HepG2 (cell line): Measurements from ENCODE around the gene IRF5. TPM values are rescaled to one million over a fixed set of nuclear protein-coding genes. Genes with fewer than 3 reads are reported as not detected.

Experiments used
- ATAC-seq: fragments of 200-7000 bp; cut with Tn5 transposase; 3 replicates; pipeline ENCODE4 v1.9.1; 2020; ENCODE audit warnings: mild to moderate bottlenecking, moderate library complexity
- BruUV-seq: library from RNA; stranded (reverse); fragments of 400-500 nt; replicated peaks from 2 replicates; lab custom pipeline; 2021; lab: Mats Ljungman, UMichigan
- CTCF ChIA-PET: fragments of 300-600 bp; formaldehyde crosslinking; extraction: SDS; loops from one replicate; lab custom pipeline; 2021; ENCODE audit warnings: low total read pairs, inconsistent platforms, low intra/inter-chr PET ratio; lab: Yijun Ruan, JAX
- POLR2A ChIA-PET: fragments of 350-600 bp; sonication (Branson Sonifier 250); formaldehyde crosslinking; loops from one replicate; lab custom pipeline; 2020; ENCODE audit warnings: antibody characterized with exemption, inconsistent platforms; lab: Yijun Ruan, JAX
- DNase-seq: peaks from one replicate; pipeline ENCODE4 v3.0.0-alpha.2; 2015; ENCODE audit warnings: low spot score
- FAIRE-seq: peaks from 3 replicates; lab custom pipeline; 2011; peaks lifted over from hg19 to GRCh38; lab: Jason Lieb, UNC
- H2AFZ ChIP-seq: one replicate; pipeline ENCODE4 v1.6.1; 2011; ENCODE audit warnings: low read length, inconsistent platforms
- H3K27ac ChIP-seq: fragments of 300-600 bp; 3 replicates; pipeline ENCODE4 v1.8.0; 2011; ENCODE audit warnings: mixed run types, mild to moderate bottlenecking, mixed read lengths, low read length, inconsistent platforms; ENCODE audit not compliant: insufficient read depth; ENCODE audit errors: extremely low read length
- H3K27me3 ChIP-seq, 2 experiments: fragments of 200-600 bp in 1 of 2; 2 replicates in 1 of 2; 3 replicates in 1 of 2; pipeline versions ENCODE4 v1.6.0 to v1.8.0; 2011; ENCODE audit warnings: low read length in 2 of 2, mild to moderate bottlenecking in 2 of 2, moderate library complexity in 2 of 2, inconsistent platforms in 1 of 2; ENCODE audit not compliant: insufficient read depth in 2 of 2, control insufficient read depth in 1 of 2
- H3K36me3 ChIP-seq, 2 experiments: fragments of 200-600 bp in 1 of 2; replicated peaks in 1 of 2; 2 replicates in 1 of 2; 3 replicates in 1 of 2; pipeline versions ENCODE4 v1.5.1 to v1.8.0; 2011; ENCODE audit warnings: low read length in 2 of 2, inconsistent platforms in 1 of 2; ENCODE audit not compliant: insufficient read depth in 2 of 2, control insufficient read depth in 1 of 2
- H3K4me1 ChIP-seq: 2 replicates; pipeline ENCODE4 v1.5.1; 2012; ENCODE audit warnings: low read length, inconsistent platforms; ENCODE audit not compliant: insufficient read depth
- H3K4me2 ChIP-seq: 2 replicates; pipeline ENCODE4 v1.6.0; 2011; ENCODE audit warnings: low read depth, low read length, inconsistent platforms
- H3K4me3 ChIP-seq, 3 experiments: fragments of 200-600 bp in 1 of 3; sonication (generic), shearing (Covaris generic) in 1 of 3; replicated peaks in 1 of 3; 2 replicates each; pipeline ENCODE4 v1.5.1; 2011 to 2016; ENCODE audit warnings: low read length in 3 of 3, inconsistent platforms in 2 of 3, low read depth in 2 of 3, mild to moderate bottlenecking in 2 of 3, control low read depth in 1 of 3, mixed read lengths in 1 of 3; ENCODE audit not compliant: insufficient read depth in 1 of 3
- H3K79me2 ChIP-seq: one replicate; pipeline ENCODE4 v1.6.1; 2011; ENCODE audit warnings: low read length, inconsistent platforms; ENCODE audit not compliant: insufficient read depth
- H3K9ac ChIP-seq: 2 replicates; pipeline ENCODE4 v1.6.0; 2011; ENCODE audit warnings: mild to moderate bottlenecking, low read depth, low read length, inconsistent platforms; ENCODE audit not compliant: insufficient read depth
- H3K9me3 ChIP-seq: 2 replicates; pipeline ENCODE4 v1.5.1; 2012; ENCODE audit warnings: mild to moderate bottlenecking, low read length
- H4K20me1 ChIP-seq: 2 replicates; pipeline ENCODE4 v1.6.0; 2011; ENCODE audit warnings: inconsistent platforms, mild to moderate bottlenecking, low read length, moderate library complexity; ENCODE audit not compliant: insufficient read depth
- AGO1 ChIP-seq: fragments of 200-400 bp; formaldehyde crosslinking; IDR thresholded peaks from 2 replicates; pipeline ENCODE4 v1.6.1; 2017; ENCODE audit warnings: mild to moderate bottlenecking, low read depth, low read length, moderate library complexity; ENCODE audit not compliant: poor library complexity, severe bottlenecking
- CHD2 ChIP-seq: IDR thresholded peaks from 2 replicates; pipeline ENCODE4 v1.6.1; 2011; ENCODE audit warnings: low read depth, low read length, improper control_type of control experiment
- DR1 ChIP-seq: sonication (generic); formaldehyde crosslinking; IDR thresholded peaks from 2 replicates; pipeline ENCODE4 v1.8.0; 2021; ENCODE audit warnings: mild to moderate bottlenecking, missing genetic modification reagents, inconsistent platforms
- DRAP1 ChIP-seq: IDR thresholded peaks from 2 replicates; pipeline ENCODE4 v1.6.1; 2016; ENCODE audit warnings: missing genetic modification reagents, missing compliant biosample characterization
- JUN ChIP-seq: sonication (generic); formaldehyde crosslinking; IDR thresholded peaks from 2 replicates; pipeline ENCODE4 v1.4.0; 2020; ENCODE audit warnings: mild to moderate bottlenecking, missing genetic modification reagents
- KLF15 ChIP-seq: sonication (generic); formaldehyde crosslinking; IDR thresholded peaks from 2 replicates; pipeline ENCODE4 v1.8.1; 2023; ENCODE audit warnings: borderline replicate concordance, mild to moderate bottlenecking, inconsistent platforms, missing genetic modification reagents, mixed read lengths
- PRDM15 ChIP-seq: sonication (generic); formaldehyde crosslinking; IDR thresholded peaks from 2 replicates; pipeline ENCODE4 v1.4.0; 2020; ENCODE audit warnings: missing genetic modification reagents
- SRF ChIP-seq: IDR thresholded peaks from 2 replicates; pipeline ENCODE4 v1.6.1; 2011; ENCODE audit warnings: mild to moderate bottlenecking, low read depth, low read length, moderate library complexity
- YEATS4 ChIP-seq: sonication (generic); formaldehyde crosslinking; IDR thresholded peaks from 2 replicates; pipeline ENCODE4 v1.4.0; 2020; ENCODE audit warnings: missing genetic modification reagents, borderline replicate concordance
- ZBTB3 ChIP-seq: sonication (generic); formaldehyde crosslinking; IDR thresholded peaks from 2 replicates; pipeline ENCODE4 v1.4.0; 2020; ENCODE audit warnings: low read depth, mild to moderate bottlenecking, moderate library complexity, missing genetic modification reagents, borderline replicate concordance
- ZXDC ChIP-seq: sonication (generic); formaldehyde crosslinking; IDR thresholded peaks from 2 replicates; pipeline ENCODE4 v1.5.0; 2020; ENCODE audit warnings: mild to moderate bottlenecking, missing genetic modification reagents
- WGBS: methylation state at CpG from one replicate; pipeline ENCODE4 v1.1.6; 2017; ENCODE audit warnings: low lambda C conversion rate; 5-methylcytosine and 5-hydroxymethylcytosine counted together
- in situ Hi-C: cut with HindIII; loops from 2 replicates; pipeline ENCODE4 v1.10.0; 2017; ENCODE audit warnings: low pct_unique_long_range_greater_than_20kb; ENCODE audit not compliant: extremely low pct_ligation_motif_present
- intact Hi-C: fragments of 100-400 bp; cut with micrococcal nuclease; formaldehyde crosslinking; loops from one replicate; pipeline ENCODE4 v1.10.0; 2022; ENCODE audit not compliant: unreplicated experiment
- polyA plus RNA-seq, 8 experiments: library from polyadenylated mRNA; depleted of rRNA in 3 of 8; stranded (reverse) in 7 of 8; unstranded in 1 of 8; fragments of >200 nt; fragmentation: Illumina TruSeq in 4 of 8; extraction: Trizol in 4 of 8; gene quantifications; 2 replicates each; pipeline versions ENCODE4 v1.2.1 to v1.2.3, GENCODE V29; 2011 to 2016; ENCODE audit warnings: low read depth in 4 of 8, missing spikeins in 1 of 8, mixed read lengths in 1 of 8; ENCODE audit not compliant: insufficient read depth in 1 of 8
- total RNA-seq, 5 experiments: library from RNA; depleted of rRNA; stranded (reverse); fragments of >200 nt; fragmentation: Illumina TruSeq; extraction: Trizol; gene quantifications; 2 replicates each; pipeline ENCODE4 v1.2.3, GENCODE V29; 2016; ENCODE audit warnings: low read depth in 1 of 5

Gene IRF5
- total and polyA plus RNA-seq, 2 of the 13 experiments (the other 11 are each of a cell fraction or from before 2014, with no cell fraction given), result 2.0 to 2.9 TPM

GRCh38 chr7:128961030-128961659 is 23.4 kb downstream of the IRF5 start:
- ATAC-seq (no peak), DNase-seq (no peak), FAIRE-seq (no peak)
- TF ChIP-seq CHD2, result no peak
- no peak for TF ChIP-seq SRF
- TF ChIP-seq AGO1, result no peak
- no peak for TF ChIP-seq KLF15
- no peak for TF ChIP-seq DR1
- H3K9ac ChIP-seq, result no peak overlapping the region
- 97% methylated on average over 8 of the region's 8 CpGs for WGBS
- no peak overlapping the region for H3K27ac ChIP-seq
- peaks cover 11 to 61% of the 10 kb centered on the region in 2 experiments for H3K36me3 ChIP-seq
- no peaks in the 10 kb centered on the region for H3K79me2 ChIP-seq
- intact Hi-C loops (no loop called here), in situ Hi-C loops (no loop called here)
- H3K9me3 ChIP-seq, result no peaks in the 10 kb centered on the region
- no peaks in the 10 kb centered on the region; the same call in 1 of the 2 replicates for H4K20me1 ChIP-seq
- H3K4me3 ChIP-seq, result no peak overlapping the region
- H3K4me1 ChIP-seq, result no peaks in the 10 kb centered on the region
- H3K27me3 ChIP-seq, result no peaks in the 10 kb centered on the region
- H2AFZ ChIP-seq, result no peak overlapping the region
- BruUV-seq, result no TSS peak
- H3K4me2 ChIP-seq, result no peak overlapping the region
- ChIA-PET POLR2A (no interaction called here), CTCF (no interaction called here)

- H3K79me2 ChIP-seq, result no peaks in the 10 kb centered on the region
- H3K4me2 ChIP-seq, result no peak overlapping the region
- H2AFZ ChIP-seq, result no peak overlapping the region
- no peaks in the 10 kb centered on the region for H3K4me1 ChIP-seq
- BruUV-seq, result no TSS peak
- H3K4me3 ChIP-seq, result no peak overlapping the region
- ChIA-PET POLR2A (no interaction called here), CTCF (no interaction called here)
- H3K27me3 ChIP-seq, result no peaks in the 10 kb centered on the region
- H3K36me3 ChIP-seq, result peaks cover 11 to 60% of the 10 kb centered on the region in 2 experiments
- FAIRE-seq (no peak), DNase-seq (no peak), ATAC-seq (no peak)
- intact Hi-C loops, result no loop called here
- H3K9me3 ChIP-seq, result no peaks in the 10 kb centered on the region
- H4K20me1 ChIP-seq, result no peaks in the 10 kb centered on the region
- no peak overlapping the region for H3K9ac ChIP-seq
- no peak overlapping the region for H3K27ac ChIP-seq
- in situ Hi-C loops, result no loop called here
- TF ChIP-seq ZBTB3 (CRISPR knock-in tag), result no peak
- TF ChIP-seq DRAP1 (CRISPR knock-in tag), result no peak
- no peak for TF ChIP-seq JUN (CRISPR knock-in tag)
- TF ChIP-seq PRDM15 (CRISPR knock-in tag), result no peak
- TF ChIP-seq ZXDC (CRISPR knock-in tag), result no peak
- TF ChIP-seq YEATS4 (CRISPR knock-in tag), result no peak
These were observed 25.2 kb downstream of the IRF5 start for GRCh38 chr7:128962899-128963298.
